Fibroblast of skin of right quadriceps (primary cell): Measurements from ENCODE around the gene P3H3.
A peak's percentile ranks its signal among the peaks of the same experiment; 100 is the strongest.

Experiments
- DNase-seq: peaks from one replicate; pipeline ENCODE4 v3.0.0-alpha.2; 2013

Gene P3H3

DNA sequence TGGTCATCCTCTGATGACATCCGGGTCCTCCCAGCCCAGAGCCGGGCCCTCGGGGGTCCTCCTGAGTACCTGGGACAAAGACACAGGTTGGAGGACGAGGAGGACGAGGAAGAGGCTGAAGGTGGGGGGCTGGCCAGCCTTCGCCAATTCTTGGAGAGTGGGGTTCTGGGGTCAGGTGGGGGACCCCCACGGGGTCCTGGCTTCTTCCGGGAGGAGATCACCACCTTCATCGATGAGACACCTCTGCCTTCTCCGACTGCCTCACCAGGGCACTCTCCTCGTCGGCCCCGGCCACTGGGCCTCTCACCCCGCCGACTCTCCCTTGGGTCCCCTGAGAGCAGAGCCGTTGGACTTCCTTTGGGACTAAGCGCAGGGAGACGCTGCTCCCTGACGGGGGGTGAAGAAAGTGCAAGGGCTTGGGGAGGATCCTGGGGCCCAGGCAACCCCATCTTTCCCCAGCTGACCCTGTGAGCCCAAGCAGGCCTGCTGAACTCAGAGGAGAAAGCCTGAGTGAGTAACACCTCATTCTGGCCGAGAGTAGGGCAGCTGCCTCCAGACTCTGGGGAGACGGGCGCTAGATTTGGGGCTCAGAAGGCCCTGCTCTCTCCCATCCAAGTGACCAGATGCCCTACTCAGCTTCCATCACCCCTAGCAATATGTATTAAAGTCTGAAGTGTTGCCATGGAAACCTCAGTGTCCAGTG lies 1.3 kb upstream of the P3H3 start:
- no peak for DNase-seq

DNA sequence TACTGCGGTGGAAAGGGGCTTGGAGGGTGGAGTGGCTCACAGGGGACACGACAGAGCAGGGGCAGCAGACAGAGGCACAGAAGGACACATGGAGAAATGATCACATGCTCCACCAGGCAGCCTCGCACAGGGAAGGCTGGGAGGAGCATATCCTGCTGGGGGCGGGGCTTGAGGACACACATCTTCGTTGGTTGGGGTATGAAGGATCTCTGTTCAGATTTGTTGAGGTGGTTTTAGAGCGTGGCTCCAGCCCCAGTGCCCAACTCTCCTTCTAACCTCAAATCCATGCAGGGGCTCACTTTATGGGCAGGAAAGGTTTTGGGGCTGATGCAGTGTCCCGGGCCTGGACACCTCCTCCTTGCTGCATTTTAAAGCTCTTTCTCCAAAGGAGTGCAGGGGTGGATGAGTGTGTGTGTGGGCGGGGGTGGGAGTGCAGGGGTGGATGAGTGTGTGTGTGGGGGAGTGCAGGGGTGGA lies 733 bp upstream of the P3H3 start:
- DNase-seq: peak; percentile 85

DNA sequence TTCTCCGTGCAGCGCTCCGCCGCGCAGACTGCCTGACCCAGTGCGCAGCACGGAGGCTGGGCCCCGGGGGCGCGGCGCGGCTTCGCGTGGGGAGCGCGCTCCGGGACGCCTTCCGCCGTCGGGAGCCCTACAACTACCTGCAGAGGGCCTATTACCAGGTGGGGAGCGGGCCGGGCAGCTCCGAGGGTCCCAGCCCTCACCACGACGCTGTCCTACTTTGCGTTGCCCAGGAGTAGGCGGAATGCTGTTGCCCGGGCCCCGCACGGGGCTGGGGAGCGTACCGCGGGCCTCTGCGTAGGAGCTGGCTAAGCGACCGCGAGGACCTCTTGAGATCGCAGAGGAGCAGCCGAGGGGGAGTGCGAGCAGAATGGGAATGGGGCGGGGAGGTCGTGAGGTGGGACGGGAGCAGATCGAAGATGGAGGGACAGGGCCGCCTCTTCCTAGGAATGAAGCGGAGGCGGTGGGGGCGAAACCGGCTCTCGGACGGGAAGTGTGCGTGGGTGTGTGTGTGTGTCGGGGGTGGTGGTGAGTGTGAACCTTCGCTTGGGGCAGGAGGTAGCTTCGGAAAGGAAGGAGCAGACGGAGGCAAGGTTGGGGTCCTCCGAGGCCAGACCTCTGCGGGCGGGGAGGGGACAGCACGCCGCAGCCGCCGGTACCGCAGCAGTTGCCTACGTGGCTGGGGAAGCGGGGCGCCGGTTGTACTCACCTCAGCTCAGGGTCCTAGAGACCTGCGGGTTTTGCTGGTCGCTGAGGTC lies 751 bp downstream of the P3H3 start:
- DNase-seq: peak; percentile 58

DNA sequence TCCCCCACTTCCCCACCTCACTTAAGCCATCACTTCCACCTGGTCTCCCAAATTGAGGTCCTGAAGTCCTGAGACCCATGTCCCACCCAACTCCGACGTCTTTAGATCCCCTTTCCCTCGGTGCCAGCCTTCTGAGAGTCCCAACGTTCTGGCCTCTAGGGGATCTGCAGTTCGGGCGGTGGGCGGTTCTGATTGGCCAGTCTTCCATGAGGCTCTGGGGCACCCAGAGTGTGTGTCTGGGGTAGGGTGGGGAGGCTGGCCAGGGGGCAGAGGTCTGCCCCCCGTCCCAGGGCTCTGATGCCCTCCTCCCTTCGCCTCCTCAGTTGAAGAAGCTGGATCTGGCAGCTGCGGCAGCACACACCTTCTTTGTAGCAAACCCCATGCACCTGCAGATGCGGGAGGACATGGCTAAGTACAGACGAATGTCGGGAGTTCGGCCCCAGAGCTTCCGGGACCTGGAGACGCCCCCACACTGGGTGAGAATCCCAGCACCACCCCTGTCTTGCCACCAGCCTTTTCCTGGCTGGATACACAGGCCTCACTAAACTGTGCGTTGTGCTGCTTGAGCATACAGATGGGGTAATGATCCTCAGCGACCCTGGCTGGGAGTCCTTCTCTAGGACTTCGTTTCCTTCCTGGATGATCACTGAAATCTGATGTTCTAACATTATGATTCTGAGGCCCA lies 1.5 kb downstream of the P3H3 start:
- DNase-seq: peak; percentile 50

DNA sequence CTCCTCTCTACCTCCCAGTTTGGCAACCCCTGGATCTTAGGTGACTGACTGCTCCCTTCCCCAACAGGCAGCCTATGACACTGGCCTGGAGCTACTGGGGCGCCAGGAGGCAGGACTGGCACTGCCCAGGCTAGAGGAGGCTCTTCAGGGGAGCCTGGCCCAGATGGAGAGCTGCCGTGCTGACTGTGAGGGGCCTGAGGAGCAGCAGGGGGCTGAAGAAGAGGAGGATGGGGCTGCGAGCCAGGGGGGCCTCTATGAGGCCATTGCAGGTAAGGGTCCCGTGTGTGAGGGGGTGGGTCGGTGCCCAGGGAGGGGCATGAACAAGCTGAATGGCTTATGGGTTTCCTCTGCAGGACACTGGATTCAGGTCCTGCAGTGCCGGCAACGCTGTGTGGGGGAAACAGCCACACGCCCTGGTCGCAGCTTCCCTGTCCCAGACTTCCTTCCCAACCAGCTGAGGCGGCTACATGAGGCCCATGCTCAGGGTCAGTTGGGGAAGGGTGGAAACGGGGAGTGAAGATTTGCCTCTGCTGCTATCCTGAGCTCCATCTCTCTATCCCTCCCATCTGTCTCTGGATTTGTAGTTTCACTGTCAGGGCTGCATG lies 2.2 kb downstream of the P3H3 start:
- no peak for DNase-seq

DNA sequence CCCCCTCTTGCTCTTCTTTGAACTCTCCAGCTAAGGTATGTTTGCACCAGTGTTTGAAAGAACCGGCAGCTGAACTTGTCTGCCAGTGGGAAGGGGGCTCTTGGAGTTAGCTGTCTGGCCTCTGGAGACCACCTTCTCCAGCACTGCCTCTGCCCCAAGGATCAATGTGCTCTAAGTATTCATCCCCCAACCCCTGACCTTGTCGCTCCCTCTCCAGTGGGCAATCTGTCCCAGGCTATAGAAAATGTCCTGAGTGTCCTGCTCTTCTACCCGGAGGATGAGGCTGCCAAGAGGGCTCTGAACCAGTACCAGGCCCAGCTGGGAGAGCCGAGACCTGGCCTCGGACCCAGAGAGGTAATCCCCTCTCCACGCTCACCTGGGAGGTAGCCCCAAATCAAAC lies 2.8 kb downstream of the P3H3 start:
- DNase-seq: no peak

DNA sequence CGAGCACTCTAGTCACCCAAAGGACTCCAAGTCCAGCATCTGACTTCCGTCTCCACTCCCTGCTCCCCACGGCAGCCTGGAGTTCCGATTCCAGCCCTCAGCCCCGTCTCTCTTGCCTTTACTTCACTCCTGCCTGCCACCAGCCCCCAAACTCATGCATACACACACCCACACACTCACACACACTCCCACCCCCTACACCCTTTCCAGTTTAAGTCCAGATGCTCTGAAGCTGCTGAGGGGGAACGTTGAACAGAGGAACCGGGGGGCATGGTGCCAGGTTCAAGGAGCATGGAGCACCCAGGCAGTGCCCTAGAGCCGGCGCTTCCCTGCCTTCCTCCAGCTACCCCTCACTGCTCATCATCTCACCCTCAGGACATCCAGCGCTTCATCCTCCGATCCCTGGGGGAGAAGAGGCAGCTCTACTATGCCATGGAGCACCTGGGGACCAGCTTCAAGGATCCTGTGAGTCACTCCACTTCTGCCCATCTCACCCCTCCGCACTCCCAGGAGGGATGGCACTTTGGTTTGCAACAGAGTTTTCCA lies 3.3 kb downstream of the P3H3 start:
- no peak for DNase-seq

DNA sequence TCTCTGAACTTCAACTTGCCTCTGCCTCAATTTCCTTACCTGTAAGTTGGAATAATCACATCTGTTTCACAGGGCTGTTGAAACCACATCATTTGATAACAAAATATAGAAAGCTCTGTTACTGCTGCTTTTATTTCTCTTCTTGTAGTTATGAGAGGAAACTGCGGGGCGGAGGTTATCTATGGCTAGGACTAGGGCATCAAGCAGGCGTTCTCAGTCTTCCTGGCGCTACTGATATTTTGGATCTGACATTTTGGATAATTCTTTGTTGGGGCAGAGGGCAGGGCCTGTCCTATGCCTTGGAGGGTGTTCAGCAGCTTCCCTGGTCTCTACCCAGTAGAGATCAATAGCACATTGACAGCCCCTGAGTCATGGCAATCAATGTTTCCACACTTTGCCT lies 3.9 kb downstream of the P3H3 start:
- DNase-seq: no peak

DNA sequence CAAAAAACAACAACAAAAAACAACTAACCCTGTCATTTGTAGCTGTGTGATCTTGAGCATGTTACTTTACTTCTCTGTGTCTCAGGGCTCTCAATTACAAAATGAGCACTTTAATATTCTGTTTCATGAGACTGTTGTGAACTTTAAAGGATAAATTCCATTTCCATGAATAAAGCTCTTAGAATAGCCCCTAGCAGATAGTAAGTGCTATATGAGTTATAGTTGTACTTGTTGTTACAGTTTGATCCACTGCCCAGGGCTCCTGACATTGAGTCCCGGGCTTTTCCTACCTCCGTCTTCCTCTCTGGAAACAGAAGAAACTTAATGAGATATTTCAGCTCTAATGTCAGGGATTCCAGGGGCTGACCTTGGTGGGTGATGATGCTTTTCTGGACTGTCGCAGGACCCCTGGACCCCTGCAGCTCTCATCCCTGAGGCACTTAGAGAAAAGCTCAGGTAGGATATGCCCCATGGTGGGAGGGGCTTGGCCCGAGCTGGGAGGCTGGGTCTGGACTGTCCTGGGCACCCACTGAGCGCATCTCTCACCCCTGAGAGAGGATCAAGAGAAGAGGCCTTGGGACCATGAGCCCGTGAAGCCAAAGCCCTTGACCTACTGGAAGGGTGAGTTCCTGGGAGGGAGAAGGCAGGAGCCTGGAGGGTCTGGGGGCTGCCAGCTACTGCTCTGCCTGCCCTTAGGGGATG lies 5.1 kb downstream of the P3H3 start:
- no peak for DNase-seq

DNA sequence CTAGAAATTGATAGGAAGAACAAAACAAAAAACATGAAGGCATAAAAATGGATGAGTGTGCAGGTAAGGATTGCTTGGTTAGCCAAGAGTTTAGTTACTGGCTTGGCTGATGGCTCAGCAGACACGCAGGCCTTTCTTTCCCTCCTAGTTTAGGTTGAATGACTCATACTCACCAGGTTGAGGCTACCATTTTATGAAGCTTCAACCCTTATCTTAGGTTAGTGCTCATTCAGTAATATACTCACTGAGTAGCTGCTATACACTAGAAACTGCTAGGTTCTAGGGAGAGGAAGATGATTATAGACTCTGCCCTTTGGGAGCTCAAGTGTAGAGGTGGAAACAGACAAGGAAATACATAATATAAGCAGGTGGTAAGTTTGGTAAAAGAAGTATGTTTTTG lies 6.0 kb downstream of the P3H3 start:
- no peak for DNase-seq

DNA sequence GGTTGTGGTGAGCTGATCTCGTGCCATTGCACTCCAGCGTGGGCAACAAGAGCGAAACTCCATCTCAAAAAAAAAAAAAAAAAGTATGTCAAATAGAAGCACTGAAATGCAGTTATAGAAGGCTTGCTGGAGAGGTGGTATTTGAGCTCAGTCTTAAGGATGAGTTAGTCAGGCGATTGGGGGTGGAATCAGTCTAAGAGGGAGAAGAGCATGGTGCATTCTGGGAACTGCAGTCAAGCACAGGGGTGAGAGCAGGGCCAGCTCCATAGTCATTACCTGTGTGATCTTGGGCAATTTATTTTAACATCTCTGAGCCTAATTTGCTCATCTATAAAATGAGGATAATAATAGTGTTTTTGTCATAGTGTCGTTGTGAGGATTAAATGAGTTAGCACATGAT lies 6.7 kb downstream of the P3H3 start:
- no peak for DNase-seq

DNA sequence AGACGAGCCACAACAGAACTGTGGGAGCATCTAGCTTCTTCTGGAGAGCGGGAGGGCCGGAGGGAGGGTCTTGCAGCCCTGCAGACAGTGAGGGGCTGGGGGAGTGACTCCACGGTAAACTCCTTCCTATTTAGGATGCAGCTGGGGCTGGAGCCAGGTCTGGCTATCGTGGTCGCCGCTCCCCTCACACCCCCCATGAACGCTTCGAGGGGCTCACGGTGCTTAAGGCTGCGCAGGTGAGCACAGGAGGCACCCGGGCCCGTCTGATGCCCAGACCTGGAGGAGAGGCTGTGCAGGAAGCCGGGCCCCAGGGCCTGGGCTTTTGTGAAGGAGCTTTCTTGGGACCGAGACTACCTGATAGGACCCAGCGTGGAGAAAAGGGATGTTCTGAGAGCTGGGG lies 8.6 kb downstream of the P3H3 start:
- DNase-seq: no peak

DNA sequence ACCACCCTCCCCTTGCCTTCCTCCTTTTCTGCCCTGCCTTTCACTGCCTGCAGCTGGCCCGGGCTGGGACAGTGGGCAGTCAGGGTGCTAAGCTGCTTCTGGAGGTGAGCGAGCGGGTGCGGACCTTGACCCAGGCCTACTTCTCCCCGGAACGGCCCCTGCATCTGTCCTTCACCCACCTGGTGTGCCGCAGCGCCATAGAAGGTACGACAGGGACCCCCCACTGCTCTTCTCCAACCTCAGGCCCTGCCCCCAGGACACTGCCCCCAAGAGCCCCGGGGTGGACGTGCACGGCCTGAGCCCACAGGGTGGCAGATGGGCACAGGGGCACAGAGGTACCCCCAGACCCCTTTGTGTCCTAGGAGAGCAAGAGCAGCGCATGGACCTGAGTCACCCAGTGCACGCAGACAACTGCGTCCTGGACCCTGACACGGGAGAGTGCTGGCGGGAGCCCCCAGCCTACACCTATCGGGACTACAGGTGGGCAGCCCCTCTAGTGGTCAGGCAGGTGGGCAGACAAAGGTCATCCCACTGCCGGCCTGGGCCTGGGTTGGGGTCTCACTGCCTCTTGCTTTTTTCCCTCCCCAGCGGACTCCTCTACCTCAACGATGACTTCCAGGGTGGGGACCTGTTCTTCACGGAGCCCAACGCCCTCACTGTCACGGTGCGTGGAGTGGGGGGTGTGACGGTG lies 9.3 kb downstream of the P3H3 start:
- DNase-seq: no peak

DNA sequence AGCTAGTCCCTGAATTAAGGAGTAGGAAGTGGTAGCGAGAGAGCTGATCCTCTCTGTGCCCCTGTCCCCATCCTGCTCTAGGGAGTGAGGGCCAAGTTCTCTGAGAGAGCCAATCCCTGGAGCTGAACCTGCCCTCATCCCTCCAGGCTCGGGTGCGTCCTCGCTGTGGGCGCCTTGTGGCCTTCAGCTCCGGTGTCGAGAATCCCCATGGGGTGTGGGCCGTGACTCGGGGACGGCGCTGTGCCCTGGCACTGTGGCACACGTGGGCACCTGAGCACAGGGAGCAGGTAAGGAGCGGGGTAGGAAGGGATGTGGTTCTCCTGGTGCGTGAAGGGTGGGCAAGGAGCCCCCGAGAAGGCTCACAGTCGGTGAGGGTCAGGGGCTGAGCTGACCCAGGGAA lies 10.6 kb downstream of the P3H3 start:
- DNase-seq: no peak

DNA sequence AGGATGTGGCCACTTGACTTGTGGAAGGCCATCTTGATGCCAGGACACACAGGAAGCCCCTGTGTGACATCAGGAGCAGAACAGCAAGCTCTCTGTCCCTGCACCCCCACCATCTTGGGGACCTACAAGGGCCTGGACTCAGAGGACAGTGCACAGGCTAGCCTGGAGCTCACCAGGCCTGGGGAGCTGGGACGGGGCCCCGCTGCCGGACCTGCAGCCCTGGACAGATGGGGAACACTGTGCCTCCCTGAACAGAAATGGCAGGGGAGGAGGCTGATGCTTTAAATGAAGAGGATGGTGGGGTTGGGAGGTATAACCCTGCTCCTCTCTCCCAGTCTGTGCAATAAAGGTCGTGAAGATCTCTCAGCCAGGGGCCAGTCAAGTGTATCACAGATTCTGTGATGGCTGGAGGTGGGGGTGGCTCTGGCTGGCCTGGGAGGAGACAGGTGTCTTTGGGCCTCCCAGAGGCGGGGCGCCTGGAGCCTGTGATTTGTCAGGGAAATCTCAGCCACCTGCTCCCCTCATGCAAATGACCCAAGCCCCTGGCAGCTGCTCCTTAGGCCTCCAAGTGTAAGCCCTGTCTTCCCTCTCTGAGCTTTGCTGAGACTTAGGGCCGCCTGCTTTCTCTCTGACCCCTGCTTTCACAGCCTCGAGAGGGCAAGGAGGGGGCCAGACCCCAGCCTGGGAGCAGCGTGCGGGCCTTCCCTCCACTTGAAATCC lies 11.4 kb downstream of the P3H3 start:
- no peak for DNase-seq

DNA sequence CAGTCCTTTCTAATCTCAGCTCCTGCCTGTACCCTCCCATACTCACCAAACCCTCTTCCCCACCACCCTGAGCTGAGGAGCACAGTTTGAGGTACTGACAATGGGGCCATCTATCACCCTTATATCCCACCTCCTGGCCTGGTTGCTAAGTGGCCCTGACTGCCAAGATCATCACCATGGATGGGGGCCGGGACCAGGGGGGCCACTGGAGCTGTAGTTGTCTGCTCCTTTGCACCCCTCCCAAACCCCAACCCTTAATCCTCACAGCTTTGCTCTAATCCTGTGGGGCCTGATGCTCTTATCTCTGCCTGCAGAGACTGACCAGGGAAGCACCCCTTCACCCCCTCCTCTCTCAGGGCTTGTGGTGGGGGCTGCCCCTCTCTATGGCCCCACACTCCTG lies 12.1 kb downstream of the P3H3 start:
- DNase-seq: no peak

DNA sequence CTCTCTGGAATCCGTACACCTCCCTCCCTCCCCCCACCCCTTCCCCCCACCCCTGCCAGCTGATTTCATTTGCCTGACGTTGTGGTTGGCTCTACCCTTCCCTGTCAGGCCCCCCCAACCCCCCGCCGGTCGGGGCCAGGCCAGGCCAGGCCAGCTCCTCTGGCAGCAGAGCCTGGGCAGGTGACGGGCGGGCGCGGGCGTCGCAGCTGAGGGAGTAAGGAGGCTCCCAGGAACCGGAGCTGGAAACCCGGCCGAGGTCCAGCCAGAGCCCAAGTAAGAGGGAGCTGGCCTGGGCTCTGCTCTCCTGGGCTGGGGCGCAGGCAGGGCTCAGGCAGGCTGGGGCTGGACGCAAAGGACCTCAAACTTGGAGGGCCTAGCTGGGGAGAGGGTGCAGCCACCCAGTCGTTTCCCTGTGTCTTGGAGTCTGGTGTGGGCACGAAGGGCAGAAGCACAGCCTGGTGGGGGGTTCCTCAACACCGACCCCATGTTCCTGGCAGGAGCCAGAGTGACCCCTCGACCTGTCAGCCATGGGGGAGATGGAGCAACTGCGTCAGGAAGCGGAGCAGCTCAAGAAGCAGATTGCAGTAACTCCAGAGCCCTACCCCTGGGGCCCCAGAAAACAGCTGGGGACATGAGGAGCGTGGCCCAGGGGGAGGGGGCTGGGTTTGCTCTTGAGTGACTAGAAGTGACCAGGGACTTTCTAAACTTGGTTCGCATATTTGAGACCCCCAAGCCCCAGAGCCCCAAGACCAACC lies 12.7 kb downstream of the P3H3 start, which contains the start of gene GNB3:
GNB3 (plus strand) TSS at position 165 of the 755 bp plus-strand sequence; CDS start at position 528, 363 bp downstream.
- DNase-seq: no peak

DNA sequence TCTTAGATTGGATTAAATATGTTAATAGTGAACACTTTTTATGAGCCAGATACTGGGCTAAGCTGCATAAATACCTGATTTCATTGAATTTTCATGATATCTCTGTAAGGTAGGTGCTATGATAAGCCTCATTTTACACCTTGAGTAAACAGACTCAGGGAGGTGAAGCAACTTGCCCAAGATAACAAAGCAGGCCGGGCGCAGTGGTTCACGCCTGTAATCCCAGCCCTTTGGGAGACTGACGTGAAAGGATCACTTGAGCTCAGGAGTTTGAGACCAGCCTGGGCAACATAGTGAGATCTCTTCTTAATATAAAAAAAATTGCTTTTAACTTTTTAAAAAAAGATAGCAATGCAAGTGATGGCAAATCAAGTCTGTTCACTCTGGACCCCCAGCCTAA lies 13.9 kb downstream of the P3H3 start:
- DNase-seq: no peak

DNA sequence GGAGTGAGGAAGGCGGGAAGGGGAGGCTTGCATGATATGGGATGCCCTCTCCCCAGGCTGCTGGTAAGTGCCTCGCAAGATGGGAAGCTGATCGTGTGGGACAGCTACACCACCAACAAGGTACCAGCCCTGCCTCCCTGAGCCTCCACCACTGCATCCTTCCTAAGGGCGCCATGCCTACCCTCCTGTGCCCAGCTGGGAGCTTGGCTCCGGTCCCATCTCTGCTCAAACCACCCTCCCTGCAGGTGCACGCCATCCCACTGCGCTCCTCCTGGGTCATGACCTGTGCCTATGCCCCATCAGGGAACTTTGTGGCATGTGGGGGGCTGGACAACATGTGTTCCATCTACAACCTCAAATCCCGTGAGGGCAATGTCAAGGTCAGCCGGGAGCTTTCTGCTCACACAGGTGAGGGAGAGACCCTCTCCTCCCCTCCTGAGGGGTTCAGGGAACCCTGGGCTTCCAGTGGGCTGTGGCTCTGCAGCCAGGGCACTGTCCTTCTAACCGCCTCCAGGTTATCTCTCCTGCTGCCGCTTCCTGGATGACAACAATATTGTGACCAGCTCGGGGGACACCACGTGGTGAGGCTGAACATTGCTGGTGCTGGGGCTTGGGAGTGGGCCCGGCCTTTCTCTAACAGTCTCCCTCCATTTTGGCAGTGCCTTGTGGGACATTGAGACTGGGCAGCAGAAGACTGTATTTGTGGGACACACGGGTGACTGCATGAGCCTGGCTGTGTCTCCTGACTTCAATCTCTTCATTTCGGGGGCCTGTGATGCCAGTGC lies 15.1 kb downstream of the P3H3 start:
- DNase-seq: no peak

DNA sequence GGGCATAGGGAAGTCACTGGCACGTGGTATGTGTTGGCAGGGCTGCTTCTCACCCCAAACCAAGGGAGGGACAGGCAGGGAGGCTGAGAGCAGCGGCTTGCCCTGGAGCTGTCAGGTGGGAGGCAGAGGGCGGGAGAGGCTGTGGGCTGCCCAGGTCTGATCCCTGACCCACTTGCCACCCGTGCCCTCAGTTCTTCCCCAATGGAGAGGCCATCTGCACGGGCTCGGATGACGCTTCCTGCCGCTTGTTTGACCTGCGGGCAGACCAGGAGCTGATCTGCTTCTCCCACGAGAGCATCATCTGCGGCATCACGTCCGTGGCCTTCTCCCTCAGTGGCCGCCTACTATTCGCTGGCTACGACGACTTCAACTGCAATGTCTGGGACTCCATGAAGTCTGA lies 17.2 kb downstream of the P3H3 start:
- no peak for DNase-seq
